Testis (tissue), 3 donors: ENCODE results near the gene LRRC2. TPM values are rescaled to one million over a fixed set of nuclear protein-coding genes. Genes with fewer than 3 reads are reported as not detected.

ENCODE experiments used
- DNase-seq: peaks from one replicate; pipeline ENCODE4 v3.0.0-alpha.2; 2019
- H3K27ac ChIP-seq, 2 donors: fragments of 200-600 bp; sonication (generic); one replicate each; pipeline ENCODE4 v1.5.1; 2019
- H3K27me3 ChIP-seq: fragments of 200-600 bp; sonication (generic); one replicate; pipeline ENCODE4 v1.5.1; 2019
- H3K36me3 ChIP-seq: fragments of 200-600 bp; sonication (generic); one replicate; pipeline ENCODE4 v1.5.1; 2017; ENCODE audit warnings: low read depth; ENCODE audit errors: missing control alignments
- H3K4me1 ChIP-seq: fragments of 200-600 bp; sonication (generic); one replicate; pipeline ENCODE4 v1.5.1; 2019
- H3K4me3 ChIP-seq, 2 donors: fragments of 200-600 bp; sonication (generic); one replicate each; pipeline ENCODE4 v1.5.1; 2017 to 2019
- H3K9me3 ChIP-seq: fragments of 200-600 bp; sonication (generic); one replicate; pipeline ENCODE4 v1.5.1; 2017
- CTCF ChIP-seq, 3 experiments: fragments of 450-650 bp in 2 of 3; fragments of 200-600 bp in 1 of 3; sonication (generic) in 1 of 3; IDR thresholded peaks; one replicate each; pipeline ENCODE4 v1.5.1; 2016 to 2019; ENCODE audit warnings: antibody characterized with exemption in 3 of 3, mild to moderate bottlenecking in 2 of 3, moderate library complexity in 1 of 3
- POLR2A ChIP-seq: fragments of 450-650 bp; IDR thresholded peaks from one replicate; pipeline ENCODE4 v1.6.1; 2017; ENCODE audit warnings: antibody characterized with exemption, mild to moderate bottlenecking, moderate library complexity
- WGBS, 2 donors: methylation state at CpG; one replicate each; pipeline ENCODE4 v1.1.5; 2018; 5-methylcytosine and 5-hydroxymethylcytosine counted together
- intact Hi-C: fragments of 100-400 bp; cut with DNase I; formaldehyde crosslinking; loops from one replicate; pipeline ENCODE4 v1.15.1; 2023; ENCODE audit warnings: low total_unique reads
- polyA plus RNA-seq: library from polyadenylated mRNA; stranded (reverse); fragments of 350-450 nt; fragmentation: Illumina TruSeq; extraction: RNeasy Lipid Tissue Mini Kit (QIAGEN cat#74804); gene quantifications from one replicate; pipeline ENCODE4 v1.2.3, GENCODE V29; 2014; ENCODE audit warnings: low read depth, low replicate concordance; ENCODE audit not compliant: insufficient read depth
- total RNA-seq, 2 donors: library from RNA; depleted of rRNA; stranded (reverse); fragments of >200 nt; gene quantifications; one replicate each; pipeline ENCODE4 v1.2.3, GENCODE V29; 2016

The LRRC2 gene
- total and polyA plus RNA-seq, 3 donors from 2014 or later, result 0.71 to 2.2 (median 0.99) TPM

GRCh38 chr3:46488735-46489361, 77.3 kb downstream of the LRRC2 start:
- intact Hi-C loops, result no loop called here
- no peaks in the 10 kb centered on the region for H3K4me1 ChIP-seq
- no peaks in the 10 kb centered on the region for H3K27me3 ChIP-seq
- TF ChIP-seq CTCF (IDR thresholded peaks at IDR 0.05), result peak; percentile 77 to 88 (median 81)
- no peak for TF ChIP-seq POLR2A
- H3K27ac ChIP-seq, result no peak overlapping the region
- no peaks in the 10 kb centered on the region for H3K36me3 ChIP-seq
- no peaks in the 10 kb centered on the region for H3K9me3 ChIP-seq
- WGBS, 2 donors, result 11 to 14% methylated on average over 17 to 26 of the region's 26 CpGs
- H3K4me3 ChIP-seq, result no peak overlapping the region
- DNase-seq, result peak; percentile 93

DNA sequence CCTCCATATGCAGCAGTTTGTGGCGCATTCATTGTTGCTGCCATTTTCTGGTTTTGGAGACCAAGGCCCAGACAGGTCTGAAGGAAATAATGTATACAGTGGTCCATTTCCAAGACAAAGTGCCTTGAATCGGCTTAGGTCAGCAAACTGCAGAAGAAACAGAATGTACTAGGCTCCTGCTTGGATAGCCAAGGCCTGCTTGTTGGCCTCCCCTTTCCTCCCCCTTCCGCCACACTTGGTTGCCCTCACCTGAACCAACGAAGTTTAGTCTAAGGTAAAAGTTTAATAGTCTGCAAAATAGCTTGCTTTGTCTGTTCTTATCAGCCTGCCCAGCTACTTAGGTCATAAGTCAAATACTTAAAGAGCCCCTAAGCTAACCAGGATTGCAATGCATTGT, 80.3 kb downstream of the LRRC2 start:
- H3K36me3 ChIP-seq, result no peaks in the 10 kb centered on the region
- no peak overlapping the region for H3K27ac ChIP-seq
- H3K9me3 ChIP-seq, result no peaks in the 10 kb centered on the region
- H3K4me3 ChIP-seq, result no peak overlapping the region
- H3K4me1 ChIP-seq, result no peaks in the 10 kb centered on the region
- intact Hi-C loops, result no loop called here
- TF ChIP-seq CTCF (IDR thresholded peaks at IDR 0.05), result no peak
- TF ChIP-seq POLR2A, result no peak
- 83 to 95% methylated on average over 4 of the region's 4 CpGs for WGBS, 2 donors
- DNase-seq, result no peak
- no peaks in the 10 kb centered on the region for H3K27me3 ChIP-seq

GRCh38 chr3:46484911-46485778, 81.0 kb downstream of the LRRC2 start:
- no peaks in the 10 kb centered on the region for H3K36me3 ChIP-seq
- no peaks in the 10 kb centered on the region for H3K4me1 ChIP-seq
- H3K27me3 ChIP-seq, result no peaks in the 10 kb centered on the region
- no peak overlapping the region for H3K4me3 ChIP-seq
- TF ChIP-seq POLR2A (no peak), CTCF (IDR thresholded peaks at IDR 0.05) (no peak)
- H3K9me3 ChIP-seq, result no peaks in the 10 kb centered on the region
- WGBS, 2 donors, result 66 to 87% methylated on average over 3 to 10 of the region's 10 CpGs
- intact Hi-C loops, result no loop called here
- no peak overlapping the region for H3K27ac ChIP-seq
- no peak for DNase-seq

GRCh38 chr3:46484388-46484787, 81.7 kb downstream of the LRRC2 start:
- H3K9me3 ChIP-seq, result no peaks in the 10 kb centered on the region
- WGBS, 2 donors, result 92% methylated on average over 1 of the region's 1 CpG; no CpG with 5 or more reads in 1 of the 2 donors
- no peaks in the 10 kb centered on the region for H3K36me3 ChIP-seq
- H3K4me1 ChIP-seq, result no peaks in the 10 kb centered on the region
- no peak overlapping the region for H3K4me3 ChIP-seq
- H3K27me3 ChIP-seq, result no peaks in the 10 kb centered on the region
- TF ChIP-seq CTCF (IDR thresholded peaks at IDR 0.05), result no peak
- no peak for TF ChIP-seq POLR2A
- H3K27ac ChIP-seq, result no peak overlapping the region
- intact Hi-C loops, result no loop called here
- DNase-seq, result no peak
